ENCODE data around the gene CYP2E1. TPM values are rescaled to one million over a fixed set of nuclear protein-coding genes. Genes with fewer than 3 reads are reported as not detected.

CYP2E1 gene
- total RNA-seq, result 0.19 and 0.28 TPM in 2 replicates

GRCh38 chr10:133526957-133527588 is at the start of gene CYP2E1:
TSS of gene CYP2E1 (plus strand) at chr10:133527363. CDS start at chr10:133527396, 33 bp downstream.

GRCh38 chr10:133565441-133566294 is 38.5 kb downstream of the CYP2E1 start, which contains the start of gene SYCE1:
TSS of gene SYCE1 (minus strand) at chr10:133565583. CDS start at chr10:133565529, 54 bp downstream.

Other genes starting within 250 kb of the CYP2E1 start
- 39.2 and 83.8 TPM in 2 replicates for gene TUBGCP2, start 218.5 kb upstream of the CYP2E1 start, total RNA-seq
- 13.2 and 38.5 TPM in 2 replicates for gene ZNF511, start 218.4 kb upstream of the CYP2E1 start, total RNA-seq
- gene CALY, start 190.5 kb upstream of the CYP2E1 start, total RNA-seq, result not detected in 2 replicates
- gene PRAP1, start 180.0 kb upstream of the CYP2E1 start, total RNA-seq, result not detected in 2 replicates
- 10.7 and 15.5 TPM in 2 replicates for gene FUOM, start 169.3 kb upstream of the CYP2E1 start, total RNA-seq
- 62.6 and 88.2 TPM in 2 replicates for gene ECHS1, start 154.0 kb upstream of the CYP2E1 start, total RNA-seq
- 4.8 and 6.2 TPM in 2 replicates for gene PAOX, start 148.1 kb upstream of the CYP2E1 start, total RNA-seq
- 20.9 and 34.5 TPM in 2 replicates for gene MTG1, start 133.2 kb upstream of the CYP2E1 start, total RNA-seq
- 0.28 and 0.38 TPM in 2 replicates for gene SPRN, start 102.7 kb upstream of the CYP2E1 start, total RNA-seq
- gene SCART1, start 73.4 kb upstream of the CYP2E1 start, total RNA-seq, result 0.77 and 1.1 TPM in 2 replicates
- 0.19 TPM in 1 of 2 replicates, not detected in the other for gene SYCE1, start 38.2 kb downstream of the CYP2E1 start, total RNA-seq
- not detected in 2 replicates for gene FRG2B, start 99.4 kb downstream of the CYP2E1 start, total RNA-seq